ENCODE data around the gene SYNPR. TPM values are rescaled to one million over a fixed set of nuclear protein-coding genes. Genes with fewer than 3 reads are reported as not detected.

Gene SYNPR
- polyA plus RNA-seq, 1 donor from 2014 or later: 2.0 TPM

- Histone ChIP-seq H3K9me3 (ENCODE audit: low read length) (no peaks in the 10 kb centered on the region), H3K4me3 (ENCODE audit: low read length) (no peak overlapping the region), H3K4me2 (ENCODE audit: low read length) (no peak overlapping the region), H3K27me3 (ENCODE audit: insufficient read depth, low read depth, low read length) (no peaks in the 10 kb centered on the region), H3F3A (ENCODE audit: insufficient read depth, low read length, poor library complexity, severe bottlenecking) (no peaks in the 10 kb centered on the region), H4K20me1 (ENCODE audit: insufficient read depth) (no peaks in the 10 kb centered on the region), H3K9me2 (ENCODE audit: insufficient read depth, low read length) (no peaks in the 10 kb centered on the region), H2AFZ (ENCODE audit: low read depth, low read length) (no peak overlapping the region), H3K9ac (ENCODE audit: low read length) (no peak overlapping the region), H3K36me3 (ENCODE audit: insufficient read depth, low read length) (no peaks in the 10 kb centered on the region), H3K27ac (ENCODE audit: low read length) (no peak overlapping the region), H3K79me2 (replicated peaks; ENCODE audit: insufficient read depth, low read length) (no peaks in the 10 kb centered on the region)
- no peak for TF ChIP-seq RAD21 (conservative IDR thresholded peaks at IDR 0.05)
- TF ChIP-seq MXI1 (conservative IDR thresholded peaks at IDR 0.05; ENCODE audit: poor library complexity, severe bottlenecking): no peak
- TF ChIP-seq SMC3 (conservative IDR thresholded peaks at IDR 0.05; ENCODE audit: poor library complexity): no peak
- TF ChIP-seq TAF1 (IDR thresholded peaks at IDR 0.05; ENCODE audit: low read depth): no peak
- TF ChIP-seq EP300 (conservative IDR thresholded peaks at IDR 0.05; ENCODE audit: poor library complexity, severe bottlenecking): no peak
- TF ChIP-seq REST (IDR thresholded peaks at IDR 0.05; ENCODE audit: borderline replicate concordance): no peak
- TF ChIP-seq POLR2AphosphoS5 (IDR thresholded peaks at IDR 0.05): no peak
- no peak for TF ChIP-seq CTCF (IDR thresholded peaks at IDR 0.05; ENCODE audit: poor library complexity, severe bottlenecking)
- no peak for TF ChIP-seq EZH2 (IDR thresholded peaks at IDR 0.05; ENCODE audit: borderline replicate concordance, insufficient read depth, low read length, poor library complexity, severe bottlenecking)
Observed at GRCh38 chr3:63639806-63640205, 361.7 kb downstream of the SYNPR start.

GRCh38 chr3:63642488-63642887 lies 364.4 kb downstream of the SYNPR start:
- Histone ChIP-seq H3K79me2 (replicated peaks; ENCODE audit: insufficient read depth, low read length) (no peaks in the 10 kb centered on the region), H3K27me3 (ENCODE audit: insufficient read depth, low read depth, low read length) (no peaks in the 10 kb centered on the region), H3K4me2 (ENCODE audit: low read length) (no peak overlapping the region), H3K27ac (ENCODE audit: low read length) (no peak overlapping the region), H4K20me1 (ENCODE audit: insufficient read depth) (no peaks in the 10 kb centered on the region), H3K36me3 (ENCODE audit: insufficient read depth, low read length) (no peaks in the 10 kb centered on the region), H2AFZ (ENCODE audit: low read depth, low read length) (no peak overlapping the region), H3F3A (ENCODE audit: insufficient read depth, low read length, poor library complexity, severe bottlenecking) (no peaks in the 10 kb centered on the region), H3K9ac (ENCODE audit: low read length) (no peak overlapping the region), H3K4me3 (ENCODE audit: low read length) (no peak overlapping the region), H3K9me2 (ENCODE audit: insufficient read depth, low read length) (no peaks in the 10 kb centered on the region), H3K9me3 (ENCODE audit: low read length) (no peaks in the 10 kb centered on the region)
- no peak for TF ChIP-seq EZH2 (IDR thresholded peaks at IDR 0.05; ENCODE audit: borderline replicate concordance, insufficient read depth, low read length, poor library complexity, severe bottlenecking)
- TF ChIP-seq TAF1 (IDR thresholded peaks at IDR 0.05; ENCODE audit: low read depth): no peak
- no peak for TF ChIP-seq EP300 (conservative IDR thresholded peaks at IDR 0.05; ENCODE audit: poor library complexity, severe bottlenecking)
- no peak for TF ChIP-seq REST (IDR thresholded peaks at IDR 0.05; ENCODE audit: borderline replicate concordance)
- no peak for TF ChIP-seq MXI1 (conservative IDR thresholded peaks at IDR 0.05; ENCODE audit: poor library complexity, severe bottlenecking)
- no peak for TF ChIP-seq CTCF (IDR thresholded peaks at IDR 0.05; ENCODE audit: poor library complexity, severe bottlenecking)
- no peak for TF ChIP-seq RAD21 (conservative IDR thresholded peaks at IDR 0.05)
- no peak for TF ChIP-seq POLR2AphosphoS5 (IDR thresholded peaks at IDR 0.05)
- TF ChIP-seq SMC3 (conservative IDR thresholded peaks at IDR 0.05; ENCODE audit: poor library complexity): no peak
